Stimulated activated CD4-positive, alpha-beta T cell treated with anti-CD3 and anti-CD28 coated beads, TNF-alpha, amount 100 ng/mL, for 1 hour (primary cell): ENCODE measurements around the gene GKAP1.
A peak's percentile ranks its signal among the peaks of the same experiment; 100 is the strongest.
"Not testable (repeated sequence)": the region's sequence is repeated elsewhere in the genome, so short reads cannot be mapped to it uniquely, and the experiment has no call there.

Source experiments
- DNase-seq, 3 donors: peaks; one replicate each; pipeline ENCODE4 v3.0.0-alpha.2; 2020; ENCODE audit warnings: low read depth in 3 of 3, low spot score in 1 of 3

GKAP1 gene

GRCh38 chr9:83733739-83734138, 83.8 kb downstream of the GKAP1 start:
- no peak for DNase-seq

GRCh38 chr9:83728591-83729368, 88.8 kb downstream of the GKAP1 start:
- DNase-seq, result not testable (repeated sequence)

DNA sequence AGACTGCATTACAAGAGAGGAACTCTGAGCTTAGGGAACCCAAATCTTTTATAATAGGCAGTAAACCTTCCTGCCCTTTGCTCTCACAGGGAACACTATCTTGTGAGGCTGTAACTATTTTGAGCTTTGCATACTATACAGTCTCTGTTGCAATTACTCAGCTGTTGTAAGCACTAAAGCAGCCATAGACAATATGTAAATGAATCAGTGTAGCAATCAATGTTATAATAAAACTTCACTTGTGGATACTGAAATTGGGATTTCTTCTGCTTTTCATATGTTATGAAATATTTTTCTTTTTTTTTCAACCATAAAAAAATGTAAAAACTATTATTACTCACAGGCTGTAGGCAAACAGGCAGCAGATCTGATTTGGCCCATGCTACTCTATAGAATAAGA, 93.1 kb downstream of the GKAP1 start:
- no peak for DNase-seq

GRCh38 chr9:83722726-83723495, 94.7 kb downstream of the GKAP1 start:
- DNase-seq, result no peak

GRCh38 chr9:83721509-83721908, 96.1 kb downstream of the GKAP1 start:
- no peak for DNase-seq

DNA sequence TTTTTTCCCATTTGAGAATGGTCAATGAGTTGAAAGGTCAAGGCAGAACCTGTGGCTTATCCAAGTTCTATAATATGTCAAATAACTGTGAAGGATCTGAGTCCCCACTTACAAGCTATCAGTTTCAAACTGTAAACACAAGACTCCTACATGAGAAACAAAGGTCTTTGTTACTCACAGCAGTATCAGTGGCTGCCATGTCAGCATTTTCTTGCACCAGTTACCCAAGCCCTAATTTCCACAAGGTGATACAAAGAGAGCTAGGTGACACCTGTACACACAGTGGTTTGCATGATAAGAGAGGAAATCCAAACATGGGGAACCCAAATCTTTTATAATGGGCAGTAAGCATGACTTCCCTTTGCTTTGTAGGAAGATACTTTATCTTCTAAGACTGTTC, 101.8 kb downstream of the GKAP1 start:
- no peak for DNase-seq

GRCh38 chr9:83715221-83715620, 102.3 kb downstream of the GKAP1 start:
- DNase-seq, result no peak

DNA sequence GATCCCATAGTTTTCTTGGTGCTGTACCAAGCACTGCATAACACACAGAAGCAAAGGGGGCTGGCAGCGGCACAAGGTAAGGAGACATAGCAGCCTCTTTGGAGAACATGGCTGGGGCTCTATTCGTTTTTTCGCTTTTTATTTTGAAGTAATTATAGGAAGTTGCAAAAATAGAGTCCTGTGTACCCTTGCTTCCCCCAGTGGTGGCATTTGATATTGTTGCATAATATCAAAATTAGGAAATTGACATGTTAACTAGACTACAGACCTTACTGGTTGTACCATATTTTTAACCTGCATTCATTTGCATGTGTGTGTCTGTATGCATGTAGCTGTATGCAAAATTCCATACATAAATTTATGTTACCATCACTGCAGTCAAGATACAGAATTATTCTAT, 103.2 kb downstream of the GKAP1 start:
- DNase-seq, result no peak

DNA sequence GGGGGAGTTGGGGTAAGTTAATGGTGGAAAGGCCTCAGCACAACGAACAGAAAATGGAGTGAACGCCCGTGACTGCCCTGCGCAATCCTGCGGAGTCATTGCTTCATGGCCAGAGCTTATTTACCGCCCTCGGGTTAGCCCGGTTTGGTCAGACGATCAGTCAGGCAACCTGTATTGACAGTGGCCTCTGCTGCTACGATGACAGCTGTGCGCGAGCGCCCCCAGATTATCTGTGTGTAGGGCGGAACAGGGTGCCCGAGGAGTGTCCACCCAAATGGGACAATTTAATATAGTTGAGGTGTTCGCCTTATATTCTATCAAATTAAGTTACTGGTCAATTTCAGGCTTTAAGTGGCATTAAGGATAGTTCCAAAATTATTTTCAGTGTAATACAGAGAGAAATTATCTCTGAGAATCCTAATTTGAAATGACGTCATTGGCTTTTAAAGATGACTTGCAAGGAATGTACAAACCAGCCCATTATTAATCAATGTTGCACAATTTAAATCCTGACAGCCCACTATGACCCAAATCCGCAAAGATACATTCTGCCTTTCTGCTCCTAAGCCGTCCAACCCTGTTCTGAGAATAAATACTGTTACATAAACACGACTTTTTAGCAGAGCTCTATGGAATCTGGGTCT, 108.9 kb downstream of the GKAP1 start:
- peak in 1 of 3 donors; percentile 19 for DNase-seq

GRCh38 chr9:83707768-83708514, 109.6 kb downstream of the GKAP1 start, which contains the start of gene UBQLN1:
Gene UBQLN1 (minus strand): TSS chr9:83707958. CDS start chr9:83707679, 279 bp downstream.
- DNase-seq, result peak; percentile 73 to 81 (median 74)

DNA sequence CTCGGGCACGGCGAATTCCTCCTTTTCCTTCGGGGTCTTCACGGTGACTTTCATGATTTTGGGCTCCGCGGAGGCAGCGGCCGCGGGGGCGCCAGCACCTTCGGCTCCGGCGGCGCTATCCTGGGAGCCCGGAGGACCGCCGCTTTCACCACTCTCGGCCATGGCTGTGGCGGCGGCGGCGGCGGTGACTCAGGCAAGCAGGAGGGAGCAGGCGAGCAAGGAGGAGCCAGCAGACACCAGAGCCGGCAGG, 110.1 kb downstream of the GKAP1 start:
- no peak for DNase-seq

- peak; percentile 9 to 53 (median 11) for DNase-seq
Observed at GRCh38 chr9:83706676-83707517, 110.7 kb downstream of the GKAP1 start.

DNA sequence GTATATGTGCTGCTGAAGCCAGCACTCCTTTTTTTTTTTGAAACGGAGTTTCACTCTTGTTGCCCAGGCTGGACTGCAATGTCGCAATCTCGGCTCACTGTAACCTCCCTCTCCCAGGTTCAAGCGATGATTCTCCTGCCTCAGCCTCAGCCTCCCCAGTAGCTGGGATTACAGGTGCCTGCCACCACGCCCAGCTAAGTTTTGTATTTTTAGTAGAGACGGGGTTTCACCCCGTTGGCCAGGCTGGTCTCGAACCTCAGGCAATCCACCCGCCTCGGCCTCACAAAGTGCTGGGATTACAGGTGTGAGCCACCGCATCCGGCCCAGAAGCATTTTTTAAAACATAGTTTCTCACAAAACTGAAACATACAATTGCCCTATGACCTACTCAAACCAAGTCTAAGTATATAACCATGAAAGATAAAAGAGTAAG, 112.3 kb downstream of the GKAP1 start:
- DNase-seq, result not testable (repeated sequence)

DNA sequence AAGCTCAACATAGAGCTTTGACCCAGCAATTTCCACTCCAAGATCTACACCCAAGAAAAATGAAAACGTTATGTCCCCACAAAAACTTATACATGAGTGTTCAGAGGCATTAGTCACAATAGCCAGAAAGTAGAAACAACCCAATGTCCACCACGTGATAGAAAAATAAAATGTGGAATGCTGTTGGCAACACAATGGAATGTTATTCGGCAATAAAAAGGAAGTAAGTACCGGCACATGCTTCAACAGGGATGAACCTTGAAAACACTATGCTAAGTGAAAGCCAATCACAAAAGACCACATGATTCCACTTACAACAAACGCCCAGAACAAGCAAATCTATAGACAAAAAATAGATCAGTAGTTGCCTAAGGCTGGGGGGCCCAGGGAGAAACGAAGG, 115.8 kb downstream of the GKAP1 start:
- no peak for DNase-seq

- DNase-seq, result no peak
Observed at GRCh38 chr9:83701286-83701685, 116.3 kb downstream of the GKAP1 start.

DNA sequence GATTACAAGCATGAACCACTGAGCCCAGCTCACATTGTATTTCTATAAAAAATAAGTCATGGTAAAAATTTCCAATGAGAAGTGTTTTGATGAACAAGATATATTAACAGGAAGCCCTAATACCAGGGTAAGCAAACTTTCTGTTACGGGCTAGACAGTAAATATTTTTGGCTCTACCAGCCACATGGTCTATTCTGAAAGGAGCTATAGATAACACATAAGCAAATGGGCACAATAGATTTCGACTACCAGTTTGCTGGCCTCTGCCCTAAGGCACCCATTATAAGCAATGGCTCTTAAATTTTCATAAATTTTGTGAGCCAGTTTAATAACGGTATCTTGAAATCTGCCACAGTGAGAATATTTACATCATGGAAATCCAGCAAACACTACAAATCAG, 118.0 kb downstream of the GKAP1 start:
- DNase-seq, result no peak

- no peak for DNase-seq
Observed at GRCh38 chr9:83698976-83699585, 118.5 kb downstream of the GKAP1 start.

- DNase-seq, result no peak
Observed at GRCh38 chr9:83691492-83691891, 126.1 kb downstream of the GKAP1 start.
